GM08714 (cell line): ENCODE data around the gene LRRC27.

ENCODE experiments used
- H3K4me3 ChIP-seq: fragments of 200-500 bp; sonication (Bioruptor generic); 2 replicates; pipeline ENCODE4 v1.5.1; 2014; ENCODE audit warnings: mild to moderate bottlenecking, low read length, inconsistent platforms
- ZNF274 ChIP-seq: IDR thresholded peaks from 2 replicates; pipeline ENCODE4 v1.6.1; 2012; ENCODE audit warnings: mild to moderate bottlenecking, low read depth, low read length

LRRC27 gene

DNA sequence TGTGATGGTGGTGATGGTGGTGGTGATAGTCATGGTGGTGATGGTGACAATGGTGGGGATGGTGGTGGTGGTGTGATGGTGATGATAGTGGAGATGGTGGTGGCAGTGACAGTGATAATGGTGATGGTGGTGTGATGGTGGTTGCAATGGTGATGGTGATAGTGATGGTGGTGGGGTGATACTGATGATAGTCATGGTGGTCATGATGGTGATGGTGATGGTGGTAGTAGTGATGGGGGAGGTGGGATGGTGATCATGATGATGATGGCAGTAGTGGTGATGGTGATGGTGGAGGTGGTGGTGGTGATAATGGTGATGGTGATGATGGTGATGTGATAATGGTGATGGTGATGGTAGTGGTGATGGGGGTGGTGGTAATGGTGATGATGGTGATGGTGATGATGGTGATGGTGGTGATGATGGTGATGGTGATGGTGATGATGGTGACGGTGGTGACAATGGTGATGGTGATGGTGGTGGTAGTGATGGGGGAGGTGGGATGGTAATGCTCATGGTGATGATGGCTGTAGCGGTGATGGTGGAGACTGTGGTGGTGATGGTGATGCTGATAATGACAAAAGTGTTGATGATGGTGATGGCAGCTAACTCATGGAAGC, 60.3 kb downstream of the LRRC27 start:
- TF ChIP-seq ZNF274 = no peak
- H3K4me3 ChIP-seq = no peak overlapping the region

DNA sequence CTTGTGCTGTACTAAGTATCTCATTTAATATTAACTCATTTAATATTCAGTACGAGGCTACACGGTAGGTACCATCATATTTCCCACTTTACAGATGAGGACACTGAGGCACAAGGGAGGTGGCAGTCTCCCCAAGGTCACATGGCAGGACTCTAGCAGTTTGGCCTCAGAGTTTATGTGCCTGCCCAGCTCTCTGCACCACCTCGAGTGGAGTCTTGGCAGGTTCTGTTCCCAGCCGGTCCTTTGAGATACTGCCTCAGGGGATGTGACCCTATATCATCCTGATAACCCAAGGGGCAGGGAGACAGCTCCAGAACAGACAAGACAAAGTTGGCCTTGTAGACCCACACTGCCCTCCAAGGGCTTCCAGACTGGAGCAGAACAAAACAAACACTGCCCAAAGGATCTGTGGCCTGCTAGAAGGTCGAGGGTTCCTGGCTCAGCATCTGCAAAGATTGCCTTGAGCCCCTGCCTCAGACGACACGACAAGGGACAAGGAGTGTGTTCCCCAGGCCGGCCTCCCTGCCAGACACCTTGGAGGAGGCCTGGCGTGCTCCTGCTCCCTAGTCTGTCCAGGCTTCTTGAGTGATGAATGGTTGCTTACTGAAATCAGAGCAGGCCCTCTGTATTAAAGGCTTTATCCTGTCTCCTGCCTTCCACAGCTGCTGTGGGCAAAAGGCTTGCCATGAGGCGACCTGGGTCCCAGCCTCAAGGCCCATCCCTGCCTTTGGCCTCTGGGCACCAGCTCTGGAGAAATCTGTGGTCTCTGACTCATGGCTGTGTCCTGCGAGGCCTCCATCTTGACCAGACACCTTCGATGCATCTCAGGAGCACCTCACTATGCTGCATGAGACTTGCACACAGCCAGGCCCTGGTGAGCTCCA, 61.1 kb downstream of the LRRC27 start:
- H3K4me3 ChIP-seq = no peak overlapping the region
- no peak for TF ChIP-seq ZNF274

DNA sequence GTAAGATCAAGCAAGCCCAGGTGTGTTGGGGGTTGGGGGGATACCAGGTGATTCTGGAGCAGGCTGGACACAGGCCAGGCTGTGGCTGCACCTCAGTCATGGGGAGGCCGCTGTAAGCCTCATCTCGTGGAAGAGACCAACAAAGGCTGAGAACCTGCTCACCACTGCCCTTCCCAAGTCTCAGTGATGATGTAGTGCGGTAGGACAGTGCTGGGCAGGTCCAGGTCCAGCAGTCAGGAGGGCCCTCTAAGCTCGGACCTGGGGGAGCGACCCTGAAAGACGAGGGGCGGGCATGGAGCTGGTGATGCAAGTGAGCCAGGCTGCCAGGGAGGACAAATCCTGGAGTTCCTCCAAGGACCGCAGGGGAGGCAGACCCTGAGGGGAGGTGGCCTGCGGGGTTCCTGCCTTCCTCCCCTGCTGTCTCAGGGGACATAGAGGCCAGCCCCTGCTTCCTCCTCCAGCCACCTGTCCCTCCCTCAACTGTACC, 61.7 kb downstream of the LRRC27 start:
- TF ChIP-seq ZNF274 = no peak
- no peak overlapping the region for H3K4me3 ChIP-seq

DNA sequence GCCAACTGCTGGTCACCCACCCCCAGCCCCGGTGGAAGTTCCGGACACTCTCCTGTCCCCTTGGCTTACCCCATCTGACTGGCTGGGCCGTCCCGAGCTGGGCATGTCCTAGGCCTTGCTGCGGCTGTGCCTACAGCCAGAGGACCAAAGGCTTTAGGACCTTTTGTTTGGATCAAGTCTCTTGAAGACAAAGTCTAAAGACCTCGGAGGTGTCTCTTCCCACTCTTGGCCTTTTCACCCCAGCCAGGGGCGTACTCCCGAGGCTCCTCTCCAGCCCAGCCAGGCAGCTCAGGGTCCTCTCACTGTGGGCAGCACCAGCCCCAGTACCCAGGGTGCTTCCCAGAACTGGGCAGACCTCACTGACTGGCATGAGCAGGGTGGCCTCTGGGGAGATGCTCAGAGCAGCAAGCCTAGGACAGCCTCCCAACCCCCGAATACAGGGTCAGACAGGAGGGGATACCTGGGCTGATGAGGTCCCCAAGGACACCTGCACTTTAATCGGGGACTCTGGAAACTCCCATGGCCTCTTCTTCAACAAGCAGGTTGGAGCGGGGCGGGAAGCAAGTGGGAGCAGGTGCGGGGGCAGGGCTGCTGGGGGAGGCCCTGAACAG, 62.3 kb downstream of the LRRC27 start:
- TF ChIP-seq ZNF274 = no peak

DNA sequence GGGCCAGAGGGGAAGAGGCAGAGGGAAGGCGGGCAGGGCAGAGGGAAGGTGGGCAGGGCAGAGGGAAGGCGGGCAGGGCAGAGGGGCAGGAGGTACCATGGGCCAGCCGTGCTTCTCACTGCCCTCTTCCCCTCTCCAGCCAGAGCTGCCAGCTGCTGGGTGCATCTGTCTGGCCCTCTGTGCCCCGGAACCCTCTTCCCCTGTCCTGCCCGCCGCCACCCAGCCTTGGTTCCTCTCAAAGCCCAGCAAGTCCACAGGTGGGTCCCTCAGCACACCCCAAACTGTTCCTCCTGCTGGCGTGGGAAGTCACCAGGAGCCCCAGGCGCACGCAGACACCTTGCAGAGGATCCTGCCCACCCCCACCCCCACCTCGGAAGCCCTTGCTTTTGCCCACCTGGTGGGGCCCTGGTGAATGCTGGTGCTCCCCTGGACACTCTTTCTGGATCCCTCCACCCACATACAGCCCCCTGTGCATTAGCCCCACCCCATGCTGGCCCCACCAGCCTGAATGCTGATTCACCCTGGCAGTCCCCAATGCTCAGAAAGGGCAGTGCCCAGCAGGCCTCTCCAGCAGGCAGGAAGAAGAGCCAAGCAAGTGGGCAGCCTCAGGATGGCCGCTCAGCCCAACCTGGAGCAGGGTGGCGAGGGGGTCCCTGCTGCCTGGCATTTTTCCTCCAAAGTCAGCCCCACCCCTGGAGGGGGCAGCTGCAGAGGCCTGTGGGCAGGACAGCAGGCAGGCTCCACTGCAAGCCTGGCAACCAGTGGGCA, 63.1 kb downstream of the LRRC27 start:
- no peak for TF ChIP-seq ZNF274
- no peak overlapping the region; the same call in 1 of the 2 replicates for H3K4me3 ChIP-seq

More for the DNA sequence above, 62.3 kb downstream of the LRRC27 start:
- H3K4me3 ChIP-seq = no peak overlapping the region

DNA sequence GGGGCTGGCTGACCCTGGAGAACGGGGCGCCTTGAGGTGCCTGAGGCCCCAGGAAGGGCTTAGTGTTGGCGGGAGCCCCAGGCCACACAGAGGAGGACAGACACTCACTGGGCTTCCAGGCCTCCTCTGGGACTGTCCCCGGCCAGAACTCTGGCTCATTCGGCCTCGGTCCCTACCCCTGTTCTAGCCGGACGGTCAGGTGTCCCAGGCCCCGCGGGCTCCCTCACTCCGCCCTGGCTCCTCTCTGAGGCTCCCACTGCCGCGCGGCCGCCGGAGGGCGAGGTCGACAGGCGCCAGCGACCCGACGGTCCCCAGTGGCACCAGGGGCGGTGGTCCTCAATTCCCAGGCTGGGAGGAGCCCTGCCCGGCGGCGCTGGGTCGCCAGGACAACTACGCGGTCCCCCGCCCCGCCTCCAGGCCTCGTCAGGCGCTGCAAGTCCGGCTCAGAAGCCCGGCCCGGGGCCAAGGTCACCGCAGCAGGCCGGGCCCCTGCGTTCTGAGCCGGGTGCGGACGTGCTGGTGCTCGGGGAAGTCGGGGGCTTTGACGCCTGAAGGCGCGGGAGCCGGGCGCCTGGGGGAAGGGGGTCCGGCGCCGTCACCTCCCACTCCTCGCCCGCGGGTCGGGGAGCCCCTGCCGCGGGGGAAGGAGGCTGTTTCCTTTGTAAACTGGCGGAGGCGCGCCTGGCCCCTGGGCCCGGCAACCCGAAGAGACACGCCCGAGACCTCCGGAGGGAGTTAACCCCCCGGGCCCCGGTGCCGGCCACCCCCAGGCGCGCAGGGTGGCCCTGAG, 63.9 kb downstream of the LRRC27 start:
- H3K4me3 ChIP-seq = peak overlapping the region; percentile 51; the same call in 1 of the 2 replicates
- TF ChIP-seq ZNF274 = no peak

DNA sequence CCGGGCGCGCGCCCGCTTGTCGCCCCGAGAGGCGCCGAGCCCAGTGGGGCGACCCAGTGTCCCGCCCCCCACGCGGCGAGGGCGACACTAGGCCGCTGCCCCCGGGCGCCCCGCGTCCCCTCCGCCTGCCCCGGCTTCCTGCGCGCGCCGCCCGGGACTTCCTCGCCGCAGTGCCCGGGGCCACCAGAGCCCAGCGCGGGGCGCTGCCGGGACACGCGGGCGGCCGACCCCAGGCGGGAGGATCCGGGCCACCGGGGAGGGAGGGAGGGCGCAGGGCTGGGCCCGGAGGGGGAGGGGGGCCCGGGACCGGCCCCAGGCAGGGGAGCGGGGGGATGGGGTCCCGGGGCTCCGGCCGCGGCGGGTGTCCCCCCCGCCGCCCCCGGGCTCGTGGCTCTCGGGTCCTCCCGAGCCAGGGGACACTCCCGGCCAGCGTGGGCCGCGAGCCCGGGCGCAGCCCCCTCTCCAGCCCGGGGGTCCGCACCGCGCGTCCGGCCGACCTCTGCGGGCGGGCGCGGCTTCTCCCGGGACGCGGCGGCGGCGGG, 64.6 kb downstream of the LRRC27 start:
- TF ChIP-seq ZNF274 = no peak
- peak overlapping the region; percentile 51; the same call in 1 of the 2 replicates for H3K4me3 ChIP-seq

DNA sequence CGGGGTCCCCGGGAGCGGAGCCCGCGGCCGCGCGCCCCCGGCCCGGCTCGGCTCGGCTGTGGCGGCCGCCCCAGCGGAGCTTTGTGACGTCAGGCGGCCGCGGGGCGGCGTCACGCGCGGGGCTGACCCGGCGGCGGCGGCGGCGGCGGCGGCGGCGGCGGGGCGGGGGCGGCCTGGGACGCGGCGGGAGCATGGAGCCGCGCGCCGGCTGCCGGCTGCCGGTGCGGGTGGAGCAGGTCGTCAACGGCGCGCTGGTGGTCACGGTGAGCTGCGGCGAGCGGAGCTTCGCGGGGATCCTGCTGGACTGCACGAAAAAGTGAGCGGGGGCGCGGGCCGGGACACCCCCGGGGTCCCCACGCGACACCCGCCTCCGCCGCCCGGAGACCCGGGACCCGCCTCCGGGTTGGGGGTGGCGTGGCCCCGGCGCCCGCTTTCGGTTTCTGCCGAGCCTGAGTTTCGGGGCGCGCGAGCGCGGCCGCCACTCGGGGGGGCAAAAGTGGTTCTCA, 65.1 kb downstream of the LRRC27 start, which contains the start of gene PWWP2B:
Gene PWWP2B, plus strand, starts transcription at position 165 of the 506 bp plus-strand sequence. Its CDS starts 27 bp downstream, at position 192.
- no peak for TF ChIP-seq ZNF274
- H3K4me3 ChIP-seq = peak within 1 kb of the TSS; percentile 56; the same call in 1 of the 2 replicates

DNA sequence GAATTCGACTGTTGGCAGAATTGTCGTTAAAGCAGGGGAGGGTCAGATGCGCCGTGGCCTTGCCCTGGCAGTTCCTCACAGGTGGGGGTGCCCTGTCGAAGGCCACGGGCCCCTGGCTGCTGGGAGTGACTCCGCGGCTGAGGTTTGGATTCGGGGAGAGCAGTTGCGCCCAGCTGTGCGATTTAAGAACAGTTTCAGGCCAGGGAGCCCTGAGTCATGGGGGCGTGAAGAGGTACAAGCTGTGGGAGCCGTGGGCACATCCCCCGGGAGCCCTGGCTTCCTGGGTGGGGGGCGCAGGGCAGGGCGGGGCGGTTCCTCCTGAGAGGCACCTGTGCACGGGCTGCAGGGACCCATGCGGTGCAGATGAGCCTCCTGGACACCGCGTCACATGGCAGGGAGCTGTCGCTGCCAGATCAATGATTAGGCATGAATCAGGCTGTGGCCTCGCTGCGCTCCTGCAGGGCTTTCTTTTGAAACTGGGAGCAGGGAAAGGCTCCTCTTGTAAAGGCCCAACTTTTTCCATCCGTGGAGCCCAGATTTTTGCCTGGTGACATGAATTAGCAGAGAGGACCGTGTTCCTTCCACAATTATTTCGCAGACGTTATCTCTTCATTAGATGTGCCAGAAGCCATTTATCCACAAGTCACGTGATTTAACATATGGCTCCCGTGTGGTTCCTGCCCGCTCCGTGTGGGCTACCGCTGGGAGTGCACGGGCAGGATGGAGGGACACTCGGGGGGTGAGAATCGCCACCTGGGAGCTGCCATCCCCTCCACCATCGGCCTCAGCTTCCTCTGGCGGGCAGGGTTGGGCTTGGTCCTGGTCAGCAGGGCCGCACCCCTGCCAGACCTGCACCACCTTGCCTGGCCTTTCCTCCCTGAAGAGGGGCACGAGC, 65.9 kb downstream of the LRRC27 start:
- no peak for TF ChIP-seq ZNF274

DNA sequence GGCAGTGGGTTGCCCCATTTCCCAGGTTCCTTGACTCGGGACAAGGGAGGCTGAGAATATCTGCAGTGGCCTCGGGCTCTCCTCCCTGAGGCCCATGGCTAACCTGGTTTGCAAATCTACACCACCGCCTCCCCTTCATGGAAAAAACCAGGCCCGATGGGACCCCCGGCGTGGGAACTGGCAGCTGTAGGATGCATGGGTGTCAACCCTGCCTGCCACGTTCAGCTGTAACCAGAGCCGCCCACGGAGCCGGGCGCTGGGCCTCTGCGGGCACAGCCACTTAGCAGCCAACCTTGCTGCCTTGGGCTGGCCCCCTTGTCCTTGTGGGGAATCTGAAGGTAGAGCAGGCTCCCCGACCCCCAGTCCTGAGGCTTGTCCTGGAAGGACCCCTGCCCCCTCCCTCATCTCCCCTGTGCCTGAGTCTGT, 66.6 kb downstream of the LRRC27 start:
- TF ChIP-seq ZNF274 = no peak
- no peak overlapping the region for H3K4me3 ChIP-seq

More for the DNA sequence above, 65.9 kb downstream of the LRRC27 start:
- peak overlapping the region; percentile 40; the same call in 1 of the 2 replicates for H3K4me3 ChIP-seq
